ENCODE data around the gene PDGFRB.

PDGFRB gene

DNA sequence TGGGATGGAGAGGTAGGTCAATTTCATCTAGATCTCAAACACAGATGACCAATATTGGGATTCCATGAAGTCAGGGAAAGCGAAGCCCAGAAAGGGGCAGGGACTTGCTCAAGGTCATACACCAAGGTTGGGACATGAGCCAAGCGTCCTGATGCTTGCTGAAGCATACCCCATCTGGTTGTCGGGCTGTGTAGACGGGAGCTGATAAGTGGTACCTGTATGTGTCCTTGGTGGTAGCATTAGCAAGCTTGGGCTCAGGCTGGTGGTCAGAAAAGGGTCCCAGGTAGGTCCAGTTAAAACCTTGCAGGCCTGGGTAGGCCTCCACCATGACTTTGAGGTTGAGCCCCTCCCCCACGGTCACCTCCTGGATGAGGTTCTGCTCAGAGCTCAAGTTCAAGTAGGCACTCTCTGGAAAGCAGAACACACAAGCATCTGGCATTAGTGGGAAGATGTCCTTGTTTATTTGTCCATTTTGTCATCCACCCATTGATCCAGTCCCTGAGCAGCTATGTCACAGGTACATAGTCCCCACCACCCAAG, 82.5 kb downstream of the PDGFRB start:
- H3K27ac ChIP-seq: no peak overlapping the region
- H3K4me3 ChIP-seq (ENCODE audit: low read depth, low read length): no peak overlapping the region
- TF ChIP-seq, protein P1, sequence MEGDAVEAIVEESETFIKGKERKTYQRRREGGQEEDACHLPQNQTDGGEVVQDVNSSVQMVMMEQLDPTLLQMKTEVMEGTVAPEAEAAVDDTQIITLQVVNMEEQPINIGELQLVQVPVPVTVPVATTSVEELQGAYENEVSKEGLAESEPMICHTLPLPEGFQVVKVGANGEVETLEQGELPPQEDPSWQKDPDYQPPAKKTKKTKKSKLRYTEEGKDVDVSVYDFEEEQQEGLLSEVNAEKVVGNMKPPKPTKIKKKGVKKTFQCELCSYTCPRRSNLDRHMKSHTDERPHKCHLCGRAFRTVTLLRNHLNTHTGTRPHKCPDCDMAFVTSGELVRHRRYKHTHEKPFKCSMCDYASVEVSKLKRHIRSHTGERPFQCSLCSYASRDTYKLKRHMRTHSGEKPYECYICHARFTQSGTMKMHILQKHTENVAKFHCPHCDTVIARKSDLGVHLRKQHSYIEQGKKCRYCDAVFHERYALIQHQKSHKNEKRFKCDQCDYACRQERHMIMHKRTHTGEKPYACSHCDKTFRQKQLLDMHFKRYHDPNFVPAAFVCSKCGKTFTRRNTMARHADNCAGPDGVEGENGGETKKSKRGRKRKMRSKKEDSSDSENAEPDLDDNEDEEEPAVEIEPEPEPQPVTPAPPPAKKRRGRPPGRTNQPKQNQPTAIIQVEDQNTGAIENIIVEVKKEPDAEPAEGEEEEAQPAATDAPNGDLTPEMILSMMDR (IDR thresholded peaks at IDR 0.05; ENCODE audit: low read depth, low read length, missing control alignments): no peak
- no peaks in the 10 kb centered on the region for H3K27me3 ChIP-seq (replicated peaks)
- no peaks in the 10 kb centered on the region for H3K36me3 ChIP-seq (replicated peaks)
- DNase-seq: no peak
- in situ Hi-C loops (cut with HindIII; ENCODE audit: low pct_ligation_motif_present, low sequenced_read_pairs): no loop called here

DNA sequence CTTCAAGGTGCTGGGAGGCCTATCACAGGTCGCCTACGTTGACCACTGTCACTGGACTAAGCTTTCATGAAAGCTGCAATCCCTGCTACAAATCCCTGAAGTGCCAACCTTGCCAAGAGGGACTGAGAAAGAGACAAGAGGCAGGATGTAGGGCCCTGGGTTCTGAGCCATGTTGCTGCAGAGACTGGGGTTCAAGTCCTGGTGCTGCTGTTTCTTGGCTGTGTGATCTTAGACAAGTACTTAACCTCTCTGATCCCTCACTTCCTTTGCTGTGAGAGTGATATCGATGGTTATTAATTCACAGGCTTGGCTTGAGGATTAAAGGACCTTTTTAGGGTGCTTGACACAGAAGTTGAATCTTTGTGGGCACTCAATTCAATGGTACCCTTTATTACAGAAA, 84.8 kb downstream of the PDGFRB start:
- no peaks in the 10 kb centered on the region for H3K27me3 ChIP-seq (replicated peaks)
- DNase-seq: no peak
- in situ Hi-C loops (cut with HindIII; ENCODE audit: low pct_ligation_motif_present, low sequenced_read_pairs): no loop called here
- no peak overlapping the region for H3K27ac ChIP-seq
- TF ChIP-seq, protein P1 (IDR thresholded peaks at IDR 0.05; ENCODE audit: low read depth, low read length, missing control alignments): no peak
- H3K36me3 ChIP-seq (replicated peaks): no peaks in the 10 kb centered on the region
- H3K4me3 ChIP-seq (ENCODE audit: low read depth, low read length): no peak overlapping the region

DNA sequence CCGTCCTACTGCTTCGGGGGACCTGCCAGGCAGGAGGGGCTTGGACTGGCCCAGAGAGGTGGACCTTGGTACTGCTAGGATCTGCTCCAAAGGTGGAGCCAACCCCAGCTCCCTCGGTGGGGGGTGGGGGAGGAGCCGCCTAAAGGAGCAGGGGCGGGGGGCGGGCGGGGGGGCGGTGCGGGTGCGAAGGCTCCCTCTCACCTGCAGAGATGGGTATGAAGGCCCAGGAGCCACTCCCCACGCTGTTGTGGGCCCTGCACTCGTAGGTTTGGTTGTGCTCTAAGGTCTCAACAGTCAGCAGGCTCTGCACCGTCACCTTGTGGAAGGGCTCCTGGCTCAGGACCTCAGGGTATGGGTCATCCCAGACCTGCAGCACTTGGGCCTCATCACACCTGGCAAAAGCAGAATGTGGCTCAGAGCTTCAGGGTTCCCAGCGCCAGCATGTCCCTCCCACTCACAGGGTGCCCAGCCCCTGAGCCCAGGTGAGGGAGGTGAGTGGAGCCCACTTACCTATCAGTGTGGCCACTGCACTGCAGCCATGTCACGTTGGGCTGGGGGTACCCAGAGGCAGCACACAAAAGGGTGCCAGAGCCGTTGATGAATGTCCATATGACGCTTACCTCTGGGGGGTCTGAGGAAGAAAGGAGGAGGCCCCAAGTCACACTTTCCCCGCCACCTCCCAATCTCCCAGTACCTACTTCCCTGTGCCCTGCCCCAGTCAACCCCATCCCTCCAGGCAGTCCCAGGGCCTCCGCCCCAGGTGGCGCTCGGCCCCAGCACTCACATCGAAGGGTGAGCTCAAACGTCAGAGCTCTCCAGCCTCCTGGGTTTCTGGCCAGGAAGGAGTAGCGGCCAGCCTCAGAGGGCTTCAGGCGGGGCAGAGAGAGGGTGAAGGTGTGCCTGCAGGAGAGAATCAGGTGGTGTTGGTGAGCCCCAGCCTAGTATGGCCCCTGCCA, 85.7 kb downstream of the PDGFRB start:
- H3K36me3 ChIP-seq (replicated peaks): no peaks in the 10 kb centered on the region
- DNase-seq: no peak
- in situ Hi-C loops (cut with HindIII; ENCODE audit: low pct_ligation_motif_present, low sequenced_read_pairs): no loop called here
- TF ChIP-seq, protein P1 (IDR thresholded peaks at IDR 0.05; ENCODE audit: low read depth, low read length, missing control alignments): no peak
- H3K27ac ChIP-seq: no peak overlapping the region
- no peaks in the 10 kb centered on the region for H3K27me3 ChIP-seq (replicated peaks)
- no peak overlapping the region for H3K4me3 ChIP-seq (ENCODE audit: low read depth, low read length)

DNA sequence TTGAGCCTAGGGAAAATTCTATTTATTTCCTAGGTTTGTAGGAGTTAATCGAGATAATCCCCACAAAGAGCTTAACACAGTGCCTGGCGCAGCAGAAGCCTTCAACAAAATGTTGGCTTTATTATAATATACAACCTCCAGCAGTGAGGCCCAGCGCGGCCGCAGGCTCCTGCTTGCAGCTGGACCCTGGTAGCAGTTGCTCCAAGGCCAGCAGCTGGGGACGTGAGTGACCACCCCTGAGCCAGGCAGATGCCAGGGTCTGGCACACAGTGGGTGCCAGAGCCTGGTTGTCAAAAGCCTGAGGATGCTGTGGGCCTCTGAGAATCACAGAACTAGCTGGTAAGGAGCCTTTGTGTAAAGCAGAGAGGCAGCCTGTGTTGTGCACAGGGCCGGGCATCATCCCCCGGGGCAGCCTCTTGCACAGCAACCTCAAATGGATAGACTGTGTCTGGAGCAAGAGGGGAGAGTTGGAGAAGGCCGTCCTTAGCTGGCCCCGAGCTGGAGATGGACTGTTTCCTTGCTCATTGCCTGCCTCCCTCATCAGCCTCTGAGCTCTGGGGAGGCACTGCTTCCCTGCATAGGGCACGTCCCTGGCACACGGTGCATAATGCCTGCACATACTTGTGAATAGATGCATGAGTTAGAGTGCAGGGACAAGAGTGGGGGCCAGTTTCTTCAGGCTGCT, 86.5 kb downstream of the PDGFRB start:
- in situ Hi-C loops (cut with HindIII; ENCODE audit: low pct_ligation_motif_present, low sequenced_read_pairs): no loop called here
- H3K27ac ChIP-seq: no peak overlapping the region
- no peaks in the 10 kb centered on the region for H3K36me3 ChIP-seq (replicated peaks)
- TF ChIP-seq, protein P1 (IDR thresholded peaks at IDR 0.05; ENCODE audit: low read depth, low read length, missing control alignments): no peak
- no peaks in the 10 kb centered on the region for H3K27me3 ChIP-seq (replicated peaks)
- no peak overlapping the region for H3K4me3 ChIP-seq (ENCODE audit: low read depth, low read length)
- DNase-seq: no peak

DNA sequence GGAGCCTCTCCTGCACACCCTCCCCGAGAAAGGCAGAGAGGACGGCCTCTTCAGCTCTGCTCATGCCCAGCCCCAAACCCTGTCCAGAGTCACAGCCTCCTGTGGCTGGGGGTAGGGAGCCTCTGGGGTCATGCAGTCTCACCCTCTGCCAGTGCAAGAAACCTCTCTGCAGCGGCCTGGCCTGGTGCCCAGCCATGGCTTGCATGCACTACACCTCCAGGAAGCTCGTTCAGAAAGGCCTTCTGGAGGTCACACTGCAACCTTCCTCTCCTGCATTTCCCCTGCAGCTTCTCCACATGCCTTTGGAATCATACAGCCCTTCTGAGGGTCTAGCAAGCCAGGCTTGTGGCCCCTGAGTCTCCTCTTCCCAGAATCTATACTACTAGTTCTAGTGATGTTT, 87.2 kb downstream of the PDGFRB start:
- TF ChIP-seq, protein P1 (IDR thresholded peaks at IDR 0.05; ENCODE audit: low read depth, low read length, missing control alignments): no peak

More for the DNA sequence above, 87.2 kb downstream of the PDGFRB start:
- H3K27me3 ChIP-seq (replicated peaks): no peaks in the 10 kb centered on the region
- no peaks in the 10 kb centered on the region for H3K36me3 ChIP-seq (replicated peaks)
- in situ Hi-C loops (cut with HindIII; ENCODE audit: low pct_ligation_motif_present, low sequenced_read_pairs): no loop called here
- H3K27ac ChIP-seq: no peak overlapping the region
- no peak for DNase-seq
- no peak overlapping the region for H3K4me3 ChIP-seq (ENCODE audit: low read depth, low read length)

Data from brain microvascular endothelial cell (primary cell).